ENCODE results near the gene GPRC5B.

GPRC5B gene, protein sequence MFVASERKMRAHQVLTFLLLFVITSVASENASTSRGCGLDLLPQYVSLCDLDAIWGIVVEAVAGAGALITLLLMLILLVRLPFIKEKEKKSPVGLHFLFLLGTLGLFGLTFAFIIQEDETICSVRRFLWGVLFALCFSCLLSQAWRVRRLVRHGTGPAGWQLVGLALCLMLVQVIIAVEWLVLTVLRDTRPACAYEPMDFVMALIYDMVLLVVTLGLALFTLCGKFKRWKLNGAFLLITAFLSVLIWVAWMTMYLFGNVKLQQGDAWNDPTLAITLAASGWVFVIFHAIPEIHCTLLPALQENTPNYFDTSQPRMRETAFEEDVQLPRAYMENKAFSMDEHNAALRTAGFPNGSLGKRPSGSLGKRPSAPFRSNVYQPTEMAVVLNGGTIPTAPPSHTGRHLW

DNA sequence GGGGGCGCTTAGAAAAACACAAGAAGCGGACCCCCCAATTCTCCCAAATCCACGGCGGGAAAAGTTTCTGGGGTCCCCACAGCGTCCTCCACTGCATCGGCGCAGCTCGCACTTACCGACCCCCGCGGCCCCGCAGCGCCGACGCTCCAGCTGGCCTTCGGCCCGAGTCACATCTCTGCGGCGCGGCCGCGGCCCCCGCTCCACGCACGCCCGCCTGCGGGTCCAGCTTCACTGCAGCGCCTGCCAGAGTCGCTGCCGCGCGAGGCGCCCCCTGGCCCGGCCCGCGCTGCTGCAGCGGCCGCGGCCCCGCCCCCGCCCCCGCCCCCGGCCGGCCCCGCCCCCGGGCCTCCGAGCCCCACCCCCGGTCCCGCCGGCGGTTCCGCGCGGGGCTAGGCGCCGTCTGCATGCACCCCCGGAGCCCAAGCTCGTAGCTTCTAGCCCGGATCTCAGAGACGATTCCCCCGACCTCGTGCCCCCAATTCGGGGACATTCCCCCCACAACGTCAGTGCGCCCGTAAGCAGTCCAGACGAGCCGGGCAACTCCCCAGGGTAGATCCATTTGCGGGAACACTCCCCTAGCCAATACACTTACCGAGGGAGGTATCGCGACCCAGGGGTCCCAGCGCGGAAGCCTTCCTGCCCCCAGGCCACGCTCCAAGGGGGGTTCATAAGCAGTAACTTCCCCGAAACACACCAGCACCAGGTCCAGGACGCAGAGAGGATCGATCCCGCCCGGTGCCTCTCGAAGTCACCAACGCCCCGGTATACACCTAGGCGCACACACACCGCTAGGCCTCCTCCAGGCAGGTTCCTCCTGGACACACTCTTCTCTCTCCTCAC is at the start of gene GPRC5B:
GPRC5B (minus strand) TSS at position 238 of the 840 bp plus-strand sequence. CDS start 12,003 bp downstream, outside the sequence.
- H3K4me3 ChIP-seq (ENCODE audit: low read length) = peak within 1 kb of the TSS; percentile 54; the same call in 1 of the 2 replicates
- TF ChIP-seq ZNF274 (IDR thresholded peaks at IDR 0.05; ENCODE audit: low read depth, low read length) = no peak

DNA sequence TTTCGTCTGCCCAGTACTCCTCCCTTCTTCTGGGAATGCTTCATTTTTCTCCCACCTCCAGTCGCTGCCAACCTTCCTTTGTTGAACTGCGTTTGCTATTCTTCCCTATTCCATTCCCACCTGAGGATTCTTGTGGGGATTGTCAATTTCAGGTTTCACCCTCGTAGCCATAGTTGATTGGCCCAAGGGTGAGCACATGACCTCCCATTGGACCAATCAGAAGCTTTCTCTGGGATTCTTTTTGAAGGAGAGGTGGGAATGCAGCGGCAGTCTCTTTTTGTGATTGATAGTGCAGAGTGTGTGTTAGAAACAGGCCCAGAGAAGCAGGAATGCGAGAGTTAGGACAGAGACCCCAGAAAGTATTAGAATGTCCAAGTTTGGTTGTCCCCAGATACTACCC is 49.1 kb upstream of the GPRC5B start:
- no peak overlapping the region for H3K4me3 ChIP-seq (ENCODE audit: low read length)
- no peak for TF ChIP-seq ZNF274 (IDR thresholded peaks at IDR 0.05; ENCODE audit: low read depth, low read length)

DNA sequence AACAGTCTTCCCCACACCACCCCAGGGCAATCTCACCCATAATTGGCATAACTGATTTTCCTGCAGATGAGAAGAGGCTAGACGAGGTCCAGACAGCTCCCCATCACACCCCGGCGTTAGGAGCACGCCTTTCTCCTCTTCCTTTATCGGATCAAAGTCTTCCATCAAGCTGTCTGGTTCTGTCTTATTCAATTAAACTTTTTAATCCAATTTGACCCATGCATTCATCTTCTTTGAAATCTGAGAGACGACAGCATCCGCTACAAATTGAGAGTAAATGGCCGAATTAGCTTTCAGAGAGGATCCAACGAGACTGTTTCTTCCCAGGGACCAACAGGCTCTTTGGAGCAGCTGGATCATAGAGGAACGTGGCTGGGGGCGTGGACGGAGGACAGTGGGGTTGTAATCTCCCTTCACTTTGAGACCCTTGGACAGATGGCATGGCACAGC is 44.4 kb upstream of the GPRC5B start:
- no peak overlapping the region for H3K4me3 ChIP-seq (ENCODE audit: low read length)
- no peak for TF ChIP-seq ZNF274 (IDR thresholded peaks at IDR 0.05; ENCODE audit: low read depth, low read length)

DNA sequence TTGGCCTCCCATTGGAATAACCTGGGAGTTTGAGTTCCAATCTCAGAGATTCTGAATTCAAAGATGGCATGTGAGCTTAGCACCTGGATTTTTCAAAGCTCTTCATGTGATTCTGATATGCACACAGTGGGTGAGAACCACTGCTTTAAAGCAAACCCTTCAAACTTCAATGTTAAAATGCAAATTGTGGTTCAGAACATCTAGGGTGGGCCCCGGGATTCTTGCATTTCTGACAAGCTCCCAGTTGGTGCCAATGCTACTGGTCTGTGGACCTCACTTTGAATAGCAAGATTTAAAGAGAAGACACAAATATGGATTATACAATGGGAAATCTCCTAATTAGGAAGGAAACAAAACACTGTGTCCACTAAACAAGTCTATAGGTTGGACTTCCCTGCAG is 43.8 kb upstream of the GPRC5B start:
- TF ChIP-seq ZNF274 (IDR thresholded peaks at IDR 0.05; ENCODE audit: low read depth, low read length) = no peak
- H3K4me3 ChIP-seq (ENCODE audit: low read length) = no peak overlapping the region

DNA sequence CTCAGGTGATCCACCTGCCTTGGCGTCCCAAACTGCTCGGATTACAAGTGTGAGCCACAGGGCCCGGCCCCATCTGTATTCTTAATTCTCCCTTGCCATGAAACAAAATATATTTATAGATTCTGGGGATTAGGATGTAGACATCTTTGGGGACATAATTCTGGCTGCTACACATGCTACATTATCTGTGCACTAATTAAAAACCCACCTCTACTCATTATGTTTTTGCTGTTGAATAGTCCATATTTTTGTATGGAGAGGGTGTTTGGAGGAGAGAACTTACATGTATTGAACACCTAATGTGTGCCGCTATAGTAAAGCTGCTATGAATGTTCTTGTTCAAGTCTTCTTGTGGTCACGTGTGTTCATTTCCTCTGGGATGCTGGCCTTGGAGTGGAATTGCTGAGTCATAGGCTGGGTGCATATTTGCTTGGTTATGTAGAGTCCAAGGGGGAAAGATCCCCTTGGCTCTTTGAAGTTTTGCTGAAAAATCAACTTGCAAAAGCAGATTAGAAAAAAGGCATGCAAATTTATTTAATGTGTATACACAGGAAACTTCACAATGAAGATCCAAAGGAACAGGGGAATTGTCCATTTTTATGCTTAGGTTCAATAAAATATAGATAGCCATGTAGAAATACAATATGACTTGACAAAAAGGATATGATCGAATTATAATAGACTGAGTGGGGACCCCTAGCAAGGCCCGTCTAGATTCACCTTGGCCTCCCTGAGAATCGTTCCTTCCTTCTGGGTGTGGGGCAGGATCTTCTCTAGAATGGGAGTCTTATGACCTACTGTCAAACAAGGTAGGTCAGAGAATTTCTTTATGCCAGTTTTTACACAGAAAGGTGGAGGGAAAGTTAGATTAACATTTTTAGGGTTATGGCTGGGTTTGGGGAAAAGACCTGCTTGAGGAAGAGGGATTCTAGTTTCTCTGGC is 42.1 kb upstream of the GPRC5B start:
- H3K4me3 ChIP-seq (ENCODE audit: low read length) = no peak overlapping the region
- no peak for TF ChIP-seq ZNF274 (IDR thresholded peaks at IDR 0.05; ENCODE audit: low read depth, low read length)

DNA sequence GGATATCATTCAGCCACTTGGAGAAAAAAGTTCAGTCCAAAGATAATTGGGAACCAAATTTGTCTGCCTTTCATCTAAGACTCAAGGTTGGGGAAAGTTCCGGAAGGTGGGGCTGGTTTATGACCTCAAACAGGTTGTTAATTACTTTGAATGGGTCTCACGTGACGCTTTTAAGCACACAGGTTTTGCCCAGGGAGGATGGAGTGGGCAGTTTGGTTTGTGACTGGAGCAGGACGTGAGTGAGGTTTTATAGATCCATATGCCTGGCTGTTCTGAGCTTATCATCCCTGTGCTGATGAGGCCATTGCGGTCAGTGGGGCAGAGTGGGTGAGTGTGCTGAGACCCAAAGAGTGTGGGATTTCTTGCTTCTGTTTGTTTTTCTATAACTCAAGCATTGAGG is 38.7 kb upstream of the GPRC5B start:
- TF ChIP-seq ZNF274 (IDR thresholded peaks at IDR 0.05; ENCODE audit: low read depth, low read length) = no peak
- H3K4me3 ChIP-seq (ENCODE audit: low read length) = no peak overlapping the region

DNA sequence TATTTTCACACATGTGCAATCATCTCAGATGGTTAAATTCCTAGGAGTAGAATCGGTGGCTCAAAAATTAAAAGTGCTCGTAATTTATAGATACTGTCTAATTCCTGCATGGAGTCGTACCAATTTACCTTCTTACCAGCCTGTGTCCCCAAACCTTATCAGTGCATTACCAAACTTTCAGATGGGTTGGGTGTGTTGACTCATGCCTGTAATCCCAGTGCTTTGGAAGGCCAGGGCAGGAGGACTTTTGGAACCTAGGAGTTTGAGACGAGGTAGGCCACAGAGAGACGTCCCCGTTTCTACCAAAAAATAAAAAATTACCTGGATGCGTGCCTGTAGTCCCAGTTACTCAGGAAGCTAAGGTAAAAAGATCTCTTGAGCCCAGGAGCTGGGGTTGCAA is 34.5 kb upstream of the GPRC5B start:
- no peak for TF ChIP-seq ZNF274 (IDR thresholded peaks at IDR 0.05; ENCODE audit: low read depth, low read length)
- no peak overlapping the region for H3K4me3 ChIP-seq (ENCODE audit: low read length)

DNA sequence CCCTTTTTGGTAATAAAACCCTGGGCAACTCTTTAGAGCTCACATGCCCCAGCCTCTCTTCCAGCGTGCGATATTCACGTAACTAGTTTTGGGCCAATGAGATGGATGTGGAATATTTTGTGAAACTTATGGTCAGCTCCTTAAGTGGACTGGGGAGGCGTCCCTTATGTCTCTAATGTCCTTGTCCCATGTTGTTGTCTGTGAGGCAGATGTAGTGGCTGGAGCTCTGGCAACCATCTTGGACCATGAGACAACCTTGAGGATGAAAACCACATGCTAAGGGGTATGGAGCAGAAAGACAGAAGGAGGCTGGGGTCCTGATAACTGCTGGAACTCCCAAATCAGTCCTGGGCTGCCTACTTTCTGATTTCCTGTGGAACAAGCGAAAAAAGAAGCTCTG is 31.4 kb upstream of the GPRC5B start:
- no peak for TF ChIP-seq ZNF274 (IDR thresholded peaks at IDR 0.05; ENCODE audit: low read depth, low read length)
- H3K4me3 ChIP-seq (ENCODE audit: low read length) = no peak overlapping the region

DNA sequence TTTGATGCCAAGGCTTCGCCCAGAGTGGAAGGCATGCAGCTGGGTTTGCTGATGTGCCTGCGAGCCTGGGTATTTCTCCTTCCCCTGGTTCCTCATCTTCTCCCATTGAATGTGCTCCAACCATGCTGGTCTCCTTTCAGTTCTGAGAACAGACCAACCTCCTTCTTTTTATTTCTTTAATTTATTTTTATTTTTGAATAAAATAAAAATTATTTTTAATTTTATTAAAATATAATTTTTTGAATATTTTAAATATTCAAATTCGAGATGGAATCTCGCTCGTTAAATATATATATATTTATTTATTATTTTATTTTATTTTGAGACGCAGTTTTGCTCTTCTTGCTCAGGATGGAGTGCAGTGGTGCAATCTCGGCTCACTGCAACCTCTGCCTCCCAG is 30.2 kb upstream of the GPRC5B start:
- TF ChIP-seq ZNF274 (IDR thresholded peaks at IDR 0.05; ENCODE audit: low read depth, low read length) = no peak
- H3K4me3 ChIP-seq (ENCODE audit: low read length) = no peak overlapping the region

DNA sequence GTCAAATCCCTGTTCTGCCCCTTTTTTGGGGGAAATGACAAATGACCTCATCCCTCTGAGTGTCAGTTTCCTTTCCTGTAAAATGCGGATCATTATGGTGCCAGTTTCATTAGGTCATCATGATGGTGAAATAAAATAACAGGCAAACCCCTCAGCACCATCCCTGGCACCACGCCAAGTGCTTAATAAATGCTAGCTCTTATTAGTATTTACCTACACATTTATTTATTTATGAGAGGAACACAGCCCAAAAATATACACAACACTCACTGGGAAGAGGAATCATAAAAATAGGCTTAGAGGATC is 28.6 kb upstream of the GPRC5B start:
- no peak for TF ChIP-seq ZNF274 (IDR thresholded peaks at IDR 0.05; ENCODE audit: low read depth, low read length)
- H3K4me3 ChIP-seq (ENCODE audit: low read length) = no peak overlapping the region

DNA sequence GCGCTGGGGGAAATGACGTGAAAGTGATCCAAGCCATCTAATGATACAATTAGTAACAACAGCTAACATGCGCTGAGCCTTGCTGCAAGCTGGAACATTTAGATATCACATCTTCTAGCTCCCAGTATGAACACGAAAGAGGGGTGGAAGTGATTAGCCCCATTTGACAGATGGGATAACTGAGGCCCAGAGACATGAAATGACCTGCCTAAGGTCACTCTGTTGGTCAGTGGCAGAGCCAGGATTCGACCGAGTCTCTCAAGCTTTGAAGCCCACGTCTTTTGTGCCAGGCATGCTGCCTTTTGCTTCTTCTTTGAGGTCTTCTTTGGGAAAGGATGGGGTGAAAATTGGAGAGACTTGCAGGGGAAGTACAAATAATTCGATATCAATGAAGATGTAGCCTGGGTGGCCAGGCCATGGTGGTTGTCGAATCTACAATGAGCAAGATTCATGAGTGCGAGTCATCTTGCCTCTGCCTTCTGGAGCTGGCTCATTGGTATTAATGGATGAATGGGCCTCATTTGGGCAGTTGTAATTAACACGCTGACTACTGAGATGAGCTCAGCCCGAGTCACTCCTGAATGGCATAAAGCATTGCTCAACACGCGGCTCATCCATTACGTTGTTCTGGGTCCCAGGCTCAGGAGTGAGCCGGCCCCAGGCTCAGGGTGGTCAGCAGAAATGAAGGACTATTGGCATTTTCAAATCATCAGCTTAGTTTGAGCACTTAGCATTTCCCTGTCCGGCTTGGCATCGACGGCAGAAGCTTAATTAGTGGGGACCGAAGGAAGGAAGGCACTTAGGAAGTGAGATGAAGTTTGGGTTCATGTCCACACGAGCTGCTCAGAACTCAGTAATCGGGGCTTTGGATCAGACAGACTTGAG is 28.0 kb upstream of the GPRC5B start:
- TF ChIP-seq ZNF274 (IDR thresholded peaks at IDR 0.05; ENCODE audit: low read depth, low read length) = no peak
- no peak overlapping the region for H3K4me3 ChIP-seq (ENCODE audit: low read length)

DNA sequence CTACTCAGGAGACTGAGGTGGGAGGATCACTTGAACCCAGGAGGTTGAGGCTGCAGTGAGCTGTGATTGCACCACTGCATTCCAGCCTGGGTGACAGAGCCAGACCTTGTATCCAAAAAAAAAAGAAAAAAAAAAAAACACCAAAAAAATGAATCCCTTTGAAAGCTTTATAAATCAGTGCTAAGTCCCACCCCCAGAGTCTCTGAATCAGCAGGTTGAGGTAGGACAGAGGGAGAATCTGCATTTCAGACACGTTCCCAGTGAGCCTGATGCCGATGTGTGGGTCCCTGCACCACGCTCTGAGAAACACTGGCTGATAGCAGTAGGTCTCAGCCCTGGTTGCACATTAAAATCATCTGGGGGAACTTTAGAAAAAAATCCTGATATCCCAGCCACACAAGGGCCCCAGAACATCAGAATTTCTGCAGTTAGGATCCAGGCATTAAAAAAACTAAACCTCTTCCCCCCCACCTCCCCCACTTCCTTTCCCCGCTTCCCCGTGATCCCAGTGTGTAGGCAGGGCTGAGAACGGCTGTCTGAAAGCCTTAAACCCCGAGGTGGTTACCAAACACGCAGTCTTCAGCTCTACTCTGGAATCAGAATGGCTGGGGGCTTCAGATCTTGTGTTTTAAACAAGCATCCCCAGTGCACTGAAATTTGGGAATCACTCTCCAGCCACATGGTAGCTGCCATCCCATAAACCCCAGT is 27.3 kb upstream of the GPRC5B start:
- no peak for TF ChIP-seq ZNF274 (IDR thresholded peaks at IDR 0.05; ENCODE audit: low read depth, low read length)
- no peak overlapping the region for H3K4me3 ChIP-seq (ENCODE audit: low read length)

DNA sequence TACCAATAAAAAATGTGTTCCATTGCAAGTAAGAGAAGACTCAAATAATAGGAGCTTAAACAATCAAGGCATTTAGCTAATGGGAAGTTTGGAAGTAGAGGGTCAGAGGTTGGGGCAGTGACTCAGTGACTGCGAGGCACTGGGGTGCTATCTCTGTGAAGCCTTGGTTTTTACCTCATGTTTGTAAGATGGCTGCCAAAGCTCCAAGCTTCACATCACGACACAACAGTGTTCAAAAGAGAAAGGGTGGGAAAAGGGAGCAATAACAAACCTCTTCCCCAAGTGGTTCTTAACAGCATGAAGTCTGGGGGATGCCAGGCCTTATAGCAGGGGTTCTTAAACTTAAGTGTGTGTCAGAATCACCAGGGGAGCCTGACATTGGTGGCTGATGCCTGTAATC is 26.6 kb upstream of the GPRC5B start:
- TF ChIP-seq ZNF274 (IDR thresholded peaks at IDR 0.05; ENCODE audit: low read depth, low read length) = no peak
- no peak overlapping the region for H3K4me3 ChIP-seq (ENCODE audit: low read length)
